ENCODE measurements around the gene XPOT. TPM values are rescaled to one million over a fixed set of nuclear protein-coding genes. Genes with fewer than 3 reads are reported as not detected.

The XPOT gene
- total and polyA plus RNA-seq, 2 donors (not counting 1 experiment from before 2014, with no cell fraction given), result 92.6 to 205 TPM

DNA sequence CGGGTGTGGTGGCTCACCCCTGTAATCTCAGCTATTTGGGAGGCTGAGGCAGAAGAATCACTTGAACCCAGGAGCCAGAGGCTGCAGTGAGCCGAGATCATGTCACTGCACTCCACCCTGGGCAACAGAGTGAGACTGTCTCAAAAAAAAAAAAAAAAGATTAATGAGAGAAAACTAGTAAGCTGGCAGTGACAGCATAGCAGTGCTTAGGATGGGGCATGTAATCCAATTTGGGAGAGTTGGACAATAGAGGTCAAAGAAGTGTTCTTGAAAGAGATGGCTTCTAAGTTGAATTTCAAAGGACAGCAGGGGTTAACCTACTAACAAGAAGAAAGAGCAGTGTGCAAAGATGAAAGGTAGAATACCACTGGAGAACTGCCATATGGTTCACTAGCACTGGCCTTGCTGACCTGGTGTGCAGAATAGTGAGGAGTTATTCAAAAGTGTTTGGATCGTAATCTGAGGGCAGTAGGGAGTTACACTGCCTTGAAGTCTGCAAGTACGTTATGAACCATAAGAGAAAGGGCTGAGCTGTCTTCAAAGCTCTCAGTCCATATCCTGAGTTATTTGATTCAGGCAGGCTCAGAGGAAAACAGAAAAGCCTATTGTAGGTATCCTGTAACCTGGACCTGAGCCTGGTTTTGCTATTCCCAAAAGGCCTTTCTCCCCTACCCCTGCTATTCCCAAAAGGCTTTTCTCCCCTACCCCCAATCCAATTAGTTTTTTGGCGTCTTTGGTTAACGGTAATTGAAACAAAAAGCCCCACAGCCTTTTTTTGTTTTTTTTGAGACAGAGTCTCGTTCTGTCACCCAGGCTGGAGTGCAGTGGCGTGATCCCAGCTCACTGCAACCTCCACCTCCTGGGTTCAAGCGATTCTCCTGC lies 3.4 kb downstream of the XPOT start:
- no peak for TF ChIP-seq EZH2 (IDR thresholded peaks at IDR 0.05; ENCODE audit: low read length, missing control alignments)
- TF ChIP-seq, protein P1, sequence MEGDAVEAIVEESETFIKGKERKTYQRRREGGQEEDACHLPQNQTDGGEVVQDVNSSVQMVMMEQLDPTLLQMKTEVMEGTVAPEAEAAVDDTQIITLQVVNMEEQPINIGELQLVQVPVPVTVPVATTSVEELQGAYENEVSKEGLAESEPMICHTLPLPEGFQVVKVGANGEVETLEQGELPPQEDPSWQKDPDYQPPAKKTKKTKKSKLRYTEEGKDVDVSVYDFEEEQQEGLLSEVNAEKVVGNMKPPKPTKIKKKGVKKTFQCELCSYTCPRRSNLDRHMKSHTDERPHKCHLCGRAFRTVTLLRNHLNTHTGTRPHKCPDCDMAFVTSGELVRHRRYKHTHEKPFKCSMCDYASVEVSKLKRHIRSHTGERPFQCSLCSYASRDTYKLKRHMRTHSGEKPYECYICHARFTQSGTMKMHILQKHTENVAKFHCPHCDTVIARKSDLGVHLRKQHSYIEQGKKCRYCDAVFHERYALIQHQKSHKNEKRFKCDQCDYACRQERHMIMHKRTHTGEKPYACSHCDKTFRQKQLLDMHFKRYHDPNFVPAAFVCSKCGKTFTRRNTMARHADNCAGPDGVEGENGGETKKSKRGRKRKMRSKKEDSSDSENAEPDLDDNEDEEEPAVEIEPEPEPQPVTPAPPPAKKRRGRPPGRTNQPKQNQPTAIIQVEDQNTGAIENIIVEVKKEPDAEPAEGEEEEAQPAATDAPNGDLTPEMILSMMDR (conservative IDR thresholded peaks at IDR 0.05 in 1 of 2, IDR thresholded peaks at IDR 0.05 in 1 of 2; ENCODE audit: low read depth in 1 of 2, low read length in 2 of 2), result no peak
- Histone ChIP-seq H3K9me3 (ENCODE audit: control insufficient read depth, insufficient read depth, low read depth, low read length) (no peaks in the 10 kb centered on the region), H4K20me1 (ENCODE audit: control insufficient read depth, extremely low read depth, insufficient read depth, low read length) (no peaks in the 10 kb centered on the region), H2AFZ (ENCODE audit: low read length) (no peak overlapping the region), H3K27ac (ENCODE audit: insufficient read depth, low read length) (no peak overlapping the region), H3K36me3 (ENCODE audit: control insufficient read depth, insufficient read depth, low read length) (peaks cover 2% of the 10 kb centered on the region), H3K4me3 (replicated peaks in 1 of 4; ENCODE audit: control extremely low read depth in 1 of 4, insufficient read depth in 1 of 4, low read depth in 3 of 4, low read length in 4 of 4) (peak overlapping the region in 1 of 4 experiments; percentile 7), H3K27me3 (ENCODE audit: control insufficient read depth, insufficient read depth, low read length) (no peaks in the 10 kb centered on the region), H3K9ac (ENCODE audit: insufficient read depth, low read length) (no peak overlapping the region), H3K79me2 (ENCODE audit: control insufficient read depth, insufficient read depth, low read length) (peaks cover 43% of the 10 kb centered on the region), H3K4me2 (ENCODE audit: extremely low read depth, insufficient read depth, low read length) (no peak overlapping the region), H3K4me1 (ENCODE audit: control insufficient read depth, extremely low read depth, insufficient read depth, low read length) (peaks cover 6% of the 10 kb centered on the region)
- DNase-seq (ENCODE audit: low read depth in 2 of 2), result no peak

DNA sequence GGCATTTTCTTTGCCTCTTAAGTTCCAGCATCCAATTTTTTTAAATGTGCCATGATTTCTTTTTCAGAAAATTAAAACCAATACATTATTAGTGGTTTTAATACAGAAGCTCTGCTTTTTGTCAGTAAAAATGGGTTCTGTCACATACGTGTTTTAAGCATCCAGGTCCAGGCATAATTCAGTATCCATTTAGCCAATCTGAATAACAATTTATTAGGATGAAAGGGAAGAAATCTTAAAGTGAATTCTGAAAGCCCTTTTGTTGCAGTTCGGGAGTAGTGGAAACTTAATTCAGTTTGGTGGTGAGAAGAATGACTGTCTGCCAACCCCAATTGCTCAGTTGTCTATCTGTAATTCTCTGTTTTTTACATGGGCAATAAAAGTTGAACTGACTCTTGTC lies 7.2 kb downstream of the XPOT start:
- TF ChIP-seq, protein P1 (conservative IDR thresholded peaks at IDR 0.05 in 1 of 2, IDR thresholded peaks at IDR 0.05 in 1 of 2; ENCODE audit: low read depth in 1 of 2, low read length in 2 of 2), result no peak
- TF ChIP-seq EZH2 (IDR thresholded peaks at IDR 0.05; ENCODE audit: low read length, missing control alignments), result no peak
- Histone ChIP-seq H3K9ac (ENCODE audit: insufficient read depth, low read length) (no peak overlapping the region), H4K20me1 (ENCODE audit: control insufficient read depth, extremely low read depth, insufficient read depth, low read length) (no peaks in the 10 kb centered on the region), H3K4me2 (ENCODE audit: extremely low read depth, insufficient read depth, low read length) (no peak overlapping the region), H3K9me3 (ENCODE audit: control insufficient read depth, insufficient read depth, low read depth, low read length) (no peaks in the 10 kb centered on the region), H2AFZ (ENCODE audit: low read length) (no peak overlapping the region), H3K36me3 (ENCODE audit: control insufficient read depth, insufficient read depth, low read length) (peaks cover 14% of the 10 kb centered on the region), H3K4me3 (replicated peaks in 1 of 4; ENCODE audit: control extremely low read depth in 1 of 4, insufficient read depth in 1 of 4, low read depth in 3 of 4, low read length in 4 of 4) (no peak overlapping the region), H3K79me2 (ENCODE audit: control insufficient read depth, insufficient read depth, low read length) (peaks cover 32% of the 10 kb centered on the region), H3K27me3 (ENCODE audit: control insufficient read depth, insufficient read depth, low read length) (no peaks in the 10 kb centered on the region), H3K4me1 (ENCODE audit: control insufficient read depth, extremely low read depth, insufficient read depth, low read length) (peaks cover 6% of the 10 kb centered on the region), H3K27ac (ENCODE audit: insufficient read depth, low read length) (no peak overlapping the region)
- DNase-seq (ENCODE audit: low read depth in 2 of 2), result no peak

DNA sequence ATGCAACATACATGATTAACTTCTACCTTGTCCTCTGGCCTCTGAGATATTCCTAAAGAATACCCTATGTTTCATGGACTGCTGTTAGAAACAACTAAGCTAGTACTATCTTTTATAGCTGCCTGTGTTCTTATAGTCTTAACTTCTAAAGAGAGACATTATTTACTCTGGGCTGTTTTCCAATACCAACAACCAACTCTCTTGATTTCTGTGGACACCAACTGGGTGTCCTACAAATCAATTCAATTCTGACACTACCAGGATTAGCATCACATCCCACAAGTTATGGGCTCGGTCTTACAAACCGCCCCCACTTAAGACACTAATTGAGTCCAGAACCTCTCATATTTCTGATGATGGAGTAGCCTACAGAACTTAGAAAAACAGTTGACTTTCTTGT lies 8.3 kb downstream of the XPOT start:
- Histone ChIP-seq H3K4me2 (ENCODE audit: extremely low read depth, insufficient read depth, low read length) (no peak overlapping the region), H3K4me1 (ENCODE audit: control insufficient read depth, extremely low read depth, insufficient read depth, low read length) (peaks cover 6% of the 10 kb centered on the region), H3K79me2 (ENCODE audit: control insufficient read depth, insufficient read depth, low read length) (peaks cover 21% of the 10 kb centered on the region), H3K27ac (ENCODE audit: insufficient read depth, low read length) (no peak overlapping the region), H2AFZ (ENCODE audit: low read length) (no peak overlapping the region), H4K20me1 (ENCODE audit: control insufficient read depth, extremely low read depth, insufficient read depth, low read length) (no peaks in the 10 kb centered on the region), H3K4me3 (replicated peaks in 1 of 4; ENCODE audit: control extremely low read depth in 1 of 4, insufficient read depth in 1 of 4, low read depth in 3 of 4, low read length in 4 of 4) (no peak overlapping the region), H3K27me3 (ENCODE audit: control insufficient read depth, insufficient read depth, low read length) (no peaks in the 10 kb centered on the region), H3K36me3 (ENCODE audit: control insufficient read depth, insufficient read depth, low read length) (peaks cover 14% of the 10 kb centered on the region), H3K9ac (ENCODE audit: insufficient read depth, low read length) (no peak overlapping the region), H3K9me3 (ENCODE audit: control insufficient read depth, insufficient read depth, low read depth, low read length) (no peaks in the 10 kb centered on the region)
- TF ChIP-seq, protein P1 (conservative IDR thresholded peaks at IDR 0.05 in 1 of 2, IDR thresholded peaks at IDR 0.05 in 1 of 2; ENCODE audit: low read depth in 1 of 2, low read length in 2 of 2), result no peak
- no peak for TF ChIP-seq EZH2 (IDR thresholded peaks at IDR 0.05; ENCODE audit: low read length, missing control alignments)
- peak in 1 of 2 donors; percentile 11 for DNase-seq (ENCODE audit: low read depth in 2 of 2)

Measured in fibroblast of lung (primary cell).